DOHH2 (cell line): Measurements from ENCODE around the gene GREB1L.

Experiments
- CTCF ChIP-seq: fragments of 200-600 bp; sonication (generic); IDR thresholded peaks from one replicate; pipeline ENCODE4 v1.5.1; 2014; ENCODE audit warnings: antibody characterized with exemption, mild to moderate bottlenecking, low read depth, low read length; ENCODE audit not compliant: poor library complexity, severe bottlenecking
- EZH2phosphoT487 ChIP-seq: fragments of 200-600 bp; sonication (generic); IDR thresholded peaks from 2 replicates; pipeline ENCODE4 v1.6.1; 2017; ENCODE audit warnings: borderline replicate concordance, mild to moderate bottlenecking, antibody characterized with exemption, low read length, moderate library complexity, mixed read lengths

- TF ChIP-seq CTCF (no peak), EZH2phosphoT487 (no peak)
Measured at GRCh38 chr18:21313576-21313975, 71.5 kb downstream of the GREB1L start.
